ENCODE measurements around the gene GPR150.

DNA sequence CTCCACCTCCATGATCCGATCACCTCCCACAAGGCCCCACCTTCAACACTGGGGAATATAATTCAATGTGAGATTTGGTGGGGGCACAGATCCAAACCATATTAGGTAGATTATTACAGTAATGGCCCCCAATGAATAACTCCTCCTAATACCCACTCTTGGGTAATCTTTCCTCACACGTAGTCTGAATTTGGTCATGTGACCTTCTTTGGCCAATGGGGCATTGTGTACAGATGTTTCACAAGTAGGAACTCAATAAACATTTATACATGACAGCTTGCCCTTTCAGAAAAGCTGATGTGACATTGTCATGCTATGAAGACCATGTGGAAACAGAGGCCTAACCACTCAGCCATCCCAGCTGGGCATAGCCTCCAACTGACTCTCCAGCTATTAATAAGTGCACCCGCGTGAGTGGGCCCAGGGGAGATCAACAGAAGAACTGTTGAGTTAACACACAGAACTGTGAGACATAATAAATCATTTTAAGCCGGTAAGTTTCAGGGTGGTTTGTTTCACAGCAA is 10.6 kb downstream of the GPR150 start:
- TF ChIP-seq, protein P1, sequence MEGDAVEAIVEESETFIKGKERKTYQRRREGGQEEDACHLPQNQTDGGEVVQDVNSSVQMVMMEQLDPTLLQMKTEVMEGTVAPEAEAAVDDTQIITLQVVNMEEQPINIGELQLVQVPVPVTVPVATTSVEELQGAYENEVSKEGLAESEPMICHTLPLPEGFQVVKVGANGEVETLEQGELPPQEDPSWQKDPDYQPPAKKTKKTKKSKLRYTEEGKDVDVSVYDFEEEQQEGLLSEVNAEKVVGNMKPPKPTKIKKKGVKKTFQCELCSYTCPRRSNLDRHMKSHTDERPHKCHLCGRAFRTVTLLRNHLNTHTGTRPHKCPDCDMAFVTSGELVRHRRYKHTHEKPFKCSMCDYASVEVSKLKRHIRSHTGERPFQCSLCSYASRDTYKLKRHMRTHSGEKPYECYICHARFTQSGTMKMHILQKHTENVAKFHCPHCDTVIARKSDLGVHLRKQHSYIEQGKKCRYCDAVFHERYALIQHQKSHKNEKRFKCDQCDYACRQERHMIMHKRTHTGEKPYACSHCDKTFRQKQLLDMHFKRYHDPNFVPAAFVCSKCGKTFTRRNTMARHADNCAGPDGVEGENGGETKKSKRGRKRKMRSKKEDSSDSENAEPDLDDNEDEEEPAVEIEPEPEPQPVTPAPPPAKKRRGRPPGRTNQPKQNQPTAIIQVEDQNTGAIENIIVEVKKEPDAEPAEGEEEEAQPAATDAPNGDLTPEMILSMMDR (IDR thresholded peaks at IDR 0.05), result no peak
- TF ChIP-seq FOXM1 (IDR thresholded peaks at IDR 0.05; ENCODE audit: low read depth) (no peak), POLR2AphosphoS5 (IDR thresholded peaks at IDR 0.05; ENCODE audit: low read depth, low read length) (no peak), RAD21 (IDR thresholded peaks at IDR 0.05; ENCODE audit: low read length) (no peak), YY1 (IDR thresholded peaks at IDR 0.05; ENCODE audit: low read depth) (no peak), FOSL2 (IDR thresholded peaks at IDR 0.05; ENCODE audit: borderline replicate concordance, low read depth) (no peak)
- TF ChIP-seq, protein P2, sequence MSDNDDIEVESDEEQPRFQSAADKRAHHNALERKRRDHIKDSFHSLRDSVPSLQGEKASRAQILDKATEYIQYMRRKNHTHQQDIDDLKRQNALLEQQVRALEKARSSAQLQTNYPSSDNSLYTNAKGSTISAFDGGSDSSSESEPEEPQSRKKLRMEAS (IDR thresholded peaks at IDR 0.05; ENCODE audit: low read depth), result no peak
- TF ChIP-seq, protein P3, sequence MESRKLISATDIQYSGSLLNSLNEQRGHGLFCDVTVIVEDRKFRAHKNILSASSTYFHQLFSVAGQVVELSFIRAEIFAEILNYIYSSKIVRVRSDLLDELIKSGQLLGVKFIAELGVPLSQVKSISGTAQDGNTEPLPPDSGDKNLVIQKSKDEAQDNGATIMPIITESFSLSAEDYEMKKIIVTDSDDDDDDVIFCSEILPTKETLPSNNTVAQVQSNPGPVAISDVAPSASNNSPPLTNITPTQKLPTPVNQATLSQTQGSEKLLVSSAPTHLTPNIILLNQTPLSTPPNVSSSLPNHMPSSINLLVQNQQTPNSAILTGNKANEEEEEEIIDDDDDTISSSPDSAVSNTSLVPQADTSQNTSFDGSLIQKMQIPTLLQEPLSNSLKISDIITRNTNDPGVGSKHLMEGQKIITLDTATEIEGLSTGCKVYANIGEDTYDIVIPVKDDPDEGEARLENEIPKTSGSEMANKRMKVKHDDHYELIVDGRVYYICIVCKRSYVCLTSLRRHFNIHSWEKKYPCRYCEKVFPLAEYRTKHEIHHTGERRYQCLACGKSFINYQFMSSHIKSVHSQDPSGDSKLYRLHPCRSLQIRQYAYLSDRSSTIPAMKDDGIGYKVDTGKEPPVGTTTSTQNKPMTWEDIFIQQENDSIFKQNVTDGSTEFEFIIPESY (IDR thresholded peaks at IDR 0.05; ENCODE audit: borderline replicate concordance, low read depth), result no peak
- TF ChIP-seq, protein P4, sequence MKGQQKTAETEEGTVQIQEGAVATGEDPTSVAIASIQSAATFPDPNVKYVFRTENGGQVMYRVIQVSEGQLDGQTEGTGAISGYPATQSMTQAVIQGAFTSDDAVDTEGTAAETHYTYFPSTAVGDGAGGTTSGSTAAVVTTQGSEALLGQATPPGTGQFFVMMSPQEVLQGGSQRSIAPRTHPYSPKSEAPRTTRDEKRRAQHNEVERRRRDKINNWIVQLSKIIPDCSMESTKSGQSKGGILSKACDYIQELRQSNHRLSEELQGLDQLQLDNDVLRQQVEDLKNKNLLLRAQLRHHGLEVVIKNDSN (IDR thresholded peaks at IDR 0.05; ENCODE audit: borderline replicate concordance, low read depth), result no peak
- TF ChIP-seq, protein P5, sequence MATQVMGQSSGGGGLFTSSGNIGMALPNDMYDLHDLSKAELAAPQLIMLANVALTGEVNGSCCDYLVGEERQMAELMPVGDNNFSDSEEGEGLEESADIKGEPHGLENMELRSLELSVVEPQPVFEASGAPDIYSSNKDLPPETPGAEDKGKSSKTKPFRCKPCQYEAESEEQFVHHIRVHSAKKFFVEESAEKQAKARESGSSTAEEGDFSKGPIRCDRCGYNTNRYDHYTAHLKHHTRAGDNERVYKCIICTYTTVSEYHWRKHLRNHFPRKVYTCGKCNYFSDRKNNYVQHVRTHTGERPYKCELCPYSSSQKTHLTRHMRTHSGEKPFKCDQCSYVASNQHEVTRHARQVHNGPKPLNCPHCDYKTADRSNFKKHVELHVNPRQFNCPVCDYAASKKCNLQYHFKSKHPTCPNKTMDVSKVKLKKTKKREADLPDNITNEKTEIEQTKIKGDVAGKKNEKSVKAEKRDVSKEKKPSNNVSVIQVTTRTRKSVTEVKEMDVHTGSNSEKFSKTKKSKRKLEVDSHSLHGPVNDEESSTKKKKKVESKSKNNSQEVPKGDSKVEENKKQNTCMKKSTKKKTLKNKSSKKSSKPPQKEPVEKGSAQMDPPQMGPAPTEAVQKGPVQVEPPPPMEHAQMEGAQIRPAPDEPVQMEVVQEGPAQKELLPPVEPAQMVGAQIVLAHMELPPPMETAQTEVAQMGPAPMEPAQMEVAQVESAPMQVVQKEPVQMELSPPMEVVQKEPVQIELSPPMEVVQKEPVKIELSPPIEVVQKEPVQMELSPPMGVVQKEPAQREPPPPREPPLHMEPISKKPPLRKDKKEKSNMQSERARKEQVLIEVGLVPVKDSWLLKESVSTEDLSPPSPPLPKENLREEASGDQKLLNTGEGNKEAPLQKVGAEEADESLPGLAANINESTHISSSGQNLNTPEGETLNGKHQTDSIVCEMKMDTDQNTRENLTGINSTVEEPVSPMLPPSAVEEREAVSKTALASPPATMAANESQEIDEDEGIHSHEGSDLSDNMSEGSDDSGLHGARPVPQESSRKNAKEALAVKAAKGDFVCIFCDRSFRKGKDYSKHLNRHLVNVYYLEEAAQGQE (IDR thresholded peaks at IDR 0.05; ENCODE audit: low read depth, low read length), result no peak
